ENCODE measurements around the gene ASAP2. TPM values are rescaled to one million over a fixed set of nuclear protein-coding genes. Genes with fewer than 3 reads are reported as not detected.

The ASAP2 gene
- total RNA-seq, 1 donor from 2014 or later: 49.6 TPM

DNA sequence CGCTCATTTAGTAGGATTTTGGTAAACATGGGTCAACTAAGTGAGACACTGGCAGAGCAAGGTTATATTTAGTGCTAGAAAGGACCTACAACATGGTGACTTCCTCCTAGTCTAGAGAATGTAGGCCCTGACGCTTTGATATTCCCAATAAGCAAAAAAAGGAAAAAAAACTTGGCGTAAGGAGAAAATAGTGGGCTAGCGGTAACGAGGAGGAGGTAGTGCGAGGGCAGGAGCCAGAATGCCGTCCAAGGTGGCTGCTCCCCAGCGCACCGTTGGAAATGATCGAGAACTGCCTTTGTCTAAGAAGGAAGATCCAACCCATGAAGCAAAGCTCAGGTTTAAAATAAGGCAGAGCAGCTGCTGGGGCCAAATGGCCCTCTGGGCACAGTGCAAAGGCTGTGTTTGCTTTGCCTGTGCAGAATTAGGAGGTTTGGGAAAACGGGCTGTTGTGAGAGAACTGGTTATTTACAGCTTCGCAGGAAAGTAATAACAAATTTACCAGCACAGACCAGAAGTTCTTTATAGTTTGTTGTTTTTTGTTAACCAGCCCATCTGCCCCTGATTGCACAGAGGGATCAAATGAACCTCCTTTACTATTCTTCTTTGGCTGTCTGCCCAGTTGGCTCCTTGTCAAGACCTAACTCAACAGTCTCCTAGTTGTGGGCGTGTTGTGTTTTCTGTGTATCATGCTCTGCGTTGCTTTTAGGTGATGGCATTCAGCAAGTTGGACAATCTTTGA is 130.1 kb downstream of the ASAP2 start:
- DNase-seq: no peak
- no peak overlapping the region for H3K4me3 Mint-ChIP-seq (ENCODE audit: unreplicated experiment)
- no peaks in the 10 kb centered on the region for H3K9me3 Mint-ChIP-seq (ENCODE audit: unreplicated experiment)
- H3K27ac Mint-ChIP-seq (ENCODE audit: unreplicated experiment): no peak overlapping the region
- peaks cover 6% of the 10 kb centered on the region for H3K4me1 Mint-ChIP-seq (ENCODE audit: low read depth, unreplicated experiment)
- no peaks in the 10 kb centered on the region for H3K27me3 Mint-ChIP-seq (ENCODE audit: unreplicated experiment)
- TF ChIP-seq, protein P1, sequence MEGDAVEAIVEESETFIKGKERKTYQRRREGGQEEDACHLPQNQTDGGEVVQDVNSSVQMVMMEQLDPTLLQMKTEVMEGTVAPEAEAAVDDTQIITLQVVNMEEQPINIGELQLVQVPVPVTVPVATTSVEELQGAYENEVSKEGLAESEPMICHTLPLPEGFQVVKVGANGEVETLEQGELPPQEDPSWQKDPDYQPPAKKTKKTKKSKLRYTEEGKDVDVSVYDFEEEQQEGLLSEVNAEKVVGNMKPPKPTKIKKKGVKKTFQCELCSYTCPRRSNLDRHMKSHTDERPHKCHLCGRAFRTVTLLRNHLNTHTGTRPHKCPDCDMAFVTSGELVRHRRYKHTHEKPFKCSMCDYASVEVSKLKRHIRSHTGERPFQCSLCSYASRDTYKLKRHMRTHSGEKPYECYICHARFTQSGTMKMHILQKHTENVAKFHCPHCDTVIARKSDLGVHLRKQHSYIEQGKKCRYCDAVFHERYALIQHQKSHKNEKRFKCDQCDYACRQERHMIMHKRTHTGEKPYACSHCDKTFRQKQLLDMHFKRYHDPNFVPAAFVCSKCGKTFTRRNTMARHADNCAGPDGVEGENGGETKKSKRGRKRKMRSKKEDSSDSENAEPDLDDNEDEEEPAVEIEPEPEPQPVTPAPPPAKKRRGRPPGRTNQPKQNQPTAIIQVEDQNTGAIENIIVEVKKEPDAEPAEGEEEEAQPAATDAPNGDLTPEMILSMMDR (IDR thresholded peaks at IDR 0.05; ENCODE audit: partially characterized antibody, unreplicated experiment): no peak
- peaks cover 10% of the 10 kb centered on the region for H3K36me3 Mint-ChIP-seq (ENCODE audit: unreplicated experiment)

GRCh38 chr2:9337901-9338300 is 131.3 kb downstream of the ASAP2 start:
- no peak for DNase-seq
- H3K36me3 Mint-ChIP-seq (ENCODE audit: unreplicated experiment): peaks cover 19% of the 10 kb centered on the region
- no peak overlapping the region for H3K27ac Mint-ChIP-seq (ENCODE audit: unreplicated experiment)
- no peaks in the 10 kb centered on the region for H3K9me3 Mint-ChIP-seq (ENCODE audit: unreplicated experiment)
- TF ChIP-seq, protein P1 (IDR thresholded peaks at IDR 0.05; ENCODE audit: partially characterized antibody, unreplicated experiment): no peak
- no peaks in the 10 kb centered on the region for H3K27me3 Mint-ChIP-seq (ENCODE audit: unreplicated experiment)
- H3K4me3 Mint-ChIP-seq (ENCODE audit: unreplicated experiment): no peak overlapping the region
- H3K4me1 Mint-ChIP-seq (ENCODE audit: low read depth, unreplicated experiment): peaks cover 6% of the 10 kb centered on the region

GRCh38 chr2:9341337-9341887 is 134.8 kb downstream of the ASAP2 start:
- TF ChIP-seq, protein P1 (IDR thresholded peaks at IDR 0.05; ENCODE audit: partially characterized antibody, unreplicated experiment): no peak
- DNase-seq: no peak
- Mint-ChIP-seq H3K4me3 (ENCODE audit: unreplicated experiment) (no peak overlapping the region), H3K27ac (ENCODE audit: unreplicated experiment) (no peak overlapping the region), H3K4me1 (ENCODE audit: low read depth, unreplicated experiment) (peaks cover 3% of the 10 kb centered on the region), H3K9me3 (ENCODE audit: unreplicated experiment) (no peaks in the 10 kb centered on the region), H3K27me3 (ENCODE audit: unreplicated experiment) (peaks cover 2% of the 10 kb centered on the region), H3K36me3 (ENCODE audit: unreplicated experiment) (peaks cover 21% of the 10 kb centered on the region)

GRCh38 chr2:9342659-9343058 is 136.0 kb downstream of the ASAP2 start:
- H3K27me3 Mint-ChIP-seq (ENCODE audit: unreplicated experiment): peaks cover 2% of the 10 kb centered on the region
- TF ChIP-seq, protein P1 (IDR thresholded peaks at IDR 0.05; ENCODE audit: partially characterized antibody, unreplicated experiment): no peak
- peaks cover 4% of the 10 kb centered on the region for H3K4me1 Mint-ChIP-seq (ENCODE audit: low read depth, unreplicated experiment)
- H3K36me3 Mint-ChIP-seq (ENCODE audit: unreplicated experiment): peaks cover 20% of the 10 kb centered on the region
- no peaks in the 10 kb centered on the region for H3K9me3 Mint-ChIP-seq (ENCODE audit: unreplicated experiment)
- no peak overlapping the region for H3K4me3 Mint-ChIP-seq (ENCODE audit: unreplicated experiment)
- no peak for DNase-seq
- no peak overlapping the region for H3K27ac Mint-ChIP-seq (ENCODE audit: unreplicated experiment)

DNA sequence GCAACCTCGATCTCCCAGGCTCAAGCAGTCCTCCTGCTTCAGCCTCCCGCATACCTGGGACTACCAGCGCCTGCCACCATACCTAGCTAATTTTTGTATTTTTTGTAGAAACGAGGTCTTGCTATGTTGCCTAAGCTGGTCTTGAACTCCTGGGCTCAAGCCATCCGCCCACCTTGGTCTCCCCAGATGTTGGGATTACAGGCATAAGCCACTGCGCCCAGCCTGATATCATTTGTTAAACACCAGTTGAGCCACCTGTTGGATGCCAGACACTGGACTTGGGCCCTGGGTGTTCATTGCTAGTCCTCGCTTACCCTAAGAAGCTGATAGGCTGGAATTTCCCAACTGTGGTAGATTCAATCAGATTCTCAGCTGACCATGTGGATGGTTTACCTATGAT is 136.9 kb downstream of the ASAP2 start:
- Mint-ChIP-seq H3K27ac (ENCODE audit: unreplicated experiment) (no peak overlapping the region), H3K4me1 (ENCODE audit: low read depth, unreplicated experiment) (peaks cover 4% of the 10 kb centered on the region)
- TF ChIP-seq, protein P1 (IDR thresholded peaks at IDR 0.05; ENCODE audit: partially characterized antibody, unreplicated experiment): no peak

More for the DNA sequence above, 136.9 kb downstream of the ASAP2 start:
- Mint-ChIP-seq H3K36me3 (ENCODE audit: unreplicated experiment) (peaks cover 13% of the 10 kb centered on the region), H3K4me3 (ENCODE audit: unreplicated experiment) (no peak overlapping the region), H3K27me3 (ENCODE audit: unreplicated experiment) (peaks cover 2% of the 10 kb centered on the region), H3K9me3 (ENCODE audit: unreplicated experiment) (no peaks in the 10 kb centered on the region)
- no peak for DNase-seq
